T-helper 2 cell treated with Interferon-gamma antibody and Interleukin-4, amounts not matched to agents 5 μg/mL and 100 μg/mL, for 36 hours (primary cell): ENCODE data around the gene SLCO1B3.

Experiments
- DNase-seq: peaks from one replicate; pipeline ENCODE4 v3.0.0; 2021; ENCODE audit warnings: low spot score
- H3K27ac Mint-ChIP-seq: one replicate; pipeline ENCODE4 v1.8.0; 2021; ENCODE audit warnings: mild to moderate bottlenecking, mixed read lengths
- H3K27me3 Mint-ChIP-seq: one replicate; pipeline ENCODE4 v1.8.0; 2021; ENCODE audit warnings: low read depth, mixed read lengths
- H3K36me3 Mint-ChIP-seq: one replicate; pipeline ENCODE4 v1.8.0; 2021; ENCODE audit warnings: low read depth, mixed read lengths
- H3K4me1 Mint-ChIP-seq: one replicate; pipeline ENCODE4 v1.8.0; 2021; ENCODE audit warnings: low read depth, mixed read lengths
- H3K4me3 Mint-ChIP-seq: one replicate; pipeline ENCODE4 v1.8.0; 2022; ENCODE audit warnings: mild to moderate bottlenecking, moderate library complexity, mixed read lengths
- H3K9me3 Mint-ChIP-seq: one replicate; pipeline ENCODE4 v1.8.0; 2021; ENCODE audit warnings: mixed read lengths

The SLCO1B3 gene

DNA sequence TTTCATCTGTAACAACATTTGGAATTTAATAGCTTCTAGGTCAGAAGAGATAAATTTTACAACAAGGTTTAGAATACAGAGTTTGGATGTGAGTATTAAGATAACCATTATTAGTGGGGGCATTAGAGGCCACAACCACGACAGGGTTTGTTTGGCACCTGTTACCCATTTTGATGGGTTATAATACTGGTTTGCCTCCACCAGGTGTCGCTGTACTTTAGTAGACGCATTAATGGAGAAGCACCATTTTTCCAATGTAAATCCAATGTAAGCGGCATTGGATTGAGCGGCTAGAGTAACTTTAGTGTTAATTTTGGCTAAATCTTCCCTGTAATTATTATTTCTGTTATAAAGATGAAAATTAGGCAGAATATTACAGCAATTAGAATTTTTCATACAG, 136.2 kb downstream of the SLCO1B3 start:
- no peak for DNase-seq
- H3K4me3 Mint-ChIP-seq, result no peak overlapping the region
- H3K27me3 Mint-ChIP-seq, result no peaks in the 10 kb centered on the region
- H3K9me3 Mint-ChIP-seq, result no peaks in the 10 kb centered on the region
- H3K27ac Mint-ChIP-seq, result no peak overlapping the region
- no peaks in the 10 kb centered on the region for H3K36me3 Mint-ChIP-seq
- H3K4me1 Mint-ChIP-seq, result no peaks in the 10 kb centered on the region

- no peak for DNase-seq
- Mint-ChIP-seq H3K27ac (no peak overlapping the region), H3K4me1 (no peaks in the 10 kb centered on the region), H3K9me3 (no peaks in the 10 kb centered on the region), H3K4me3 (no peak overlapping the region), H3K36me3 (no peaks in the 10 kb centered on the region), H3K27me3 (no peaks in the 10 kb centered on the region)
Measured at GRCh38 chr12:20950248-20950647, 139.7 kb downstream of the SLCO1B3 start.

DNA sequence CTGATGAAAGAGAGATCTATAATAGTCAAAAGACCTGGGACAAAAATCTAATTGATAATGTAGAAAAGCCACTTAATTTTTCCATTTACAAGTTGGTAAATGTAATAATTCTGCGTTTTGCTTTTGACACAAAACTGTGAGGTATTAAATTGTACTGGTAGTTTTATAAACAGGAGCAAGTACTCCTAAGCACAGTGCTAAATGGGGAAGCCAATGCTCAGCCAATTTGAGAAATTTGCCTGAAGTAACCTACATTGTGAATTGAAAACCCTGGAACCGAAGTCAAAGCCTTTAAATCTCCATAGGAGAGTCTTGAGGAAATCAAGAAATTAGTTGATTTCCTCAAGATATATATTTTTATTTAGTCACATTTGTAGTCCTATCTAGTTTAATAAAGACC, 152.8 kb downstream of the SLCO1B3 start:
- Mint-ChIP-seq H3K27me3 (no peaks in the 10 kb centered on the region), H3K4me1 (no peaks in the 10 kb centered on the region), H3K36me3 (no peaks in the 10 kb centered on the region), H3K9me3 (peaks cover 10% of the 10 kb centered on the region), H3K27ac (no peak overlapping the region), H3K4me3 (no peak overlapping the region)
- no peak for DNase-seq

- Mint-ChIP-seq H3K27me3 (no peaks in the 10 kb centered on the region), H3K27ac (no peak overlapping the region), H3K9me3 (peaks cover 10% of the 10 kb centered on the region), H3K4me1 (no peaks in the 10 kb centered on the region), H3K36me3 (no peaks in the 10 kb centered on the region), H3K4me3 (no peak overlapping the region)
- DNase-seq, result no peak
Measured at GRCh38 chr12:20963762-20964161, 153.3 kb downstream of the SLCO1B3 start.
